RWPE1 (cell line): Measurements from ENCODE around the gene SUMF1.

Experiments
- CTCF ChIA-PET: fragments of 350-600 bp; sonication (Branson Sonifier 250); formaldehyde crosslinking; extraction: SDS; loops from one replicate; lab custom pipeline; 2021; lab: Yijun Ruan, JAX
- POLR2A ChIA-PET: fragments of 400-600 bp; formaldehyde crosslinking; extraction: SDS; loops from one replicate; lab custom pipeline; 2020; ENCODE audit warnings: antibody characterized with exemption; ENCODE audit not compliant: low non-redundant PET; lab: Yijun Ruan, JAX
- DNase-seq: peaks from one replicate; pipeline ENCODE4 v3.0.0; 2012; ENCODE audit warnings: low spot score
- H3K27ac ChIP-seq: fragments of 450-650 bp; 2 replicates; pipeline ENCODE4 v1.5.1; 2017
- TF ChIP-seq, protein P1 (sequence below): fragments of 450-650 bp; conservative IDR thresholded peaks from 2 replicates; pipeline ENCODE4 v1.5.1; 2017; ENCODE audit warnings: low read depth, mild to moderate bottlenecking

Gene SUMF1

DNA sequence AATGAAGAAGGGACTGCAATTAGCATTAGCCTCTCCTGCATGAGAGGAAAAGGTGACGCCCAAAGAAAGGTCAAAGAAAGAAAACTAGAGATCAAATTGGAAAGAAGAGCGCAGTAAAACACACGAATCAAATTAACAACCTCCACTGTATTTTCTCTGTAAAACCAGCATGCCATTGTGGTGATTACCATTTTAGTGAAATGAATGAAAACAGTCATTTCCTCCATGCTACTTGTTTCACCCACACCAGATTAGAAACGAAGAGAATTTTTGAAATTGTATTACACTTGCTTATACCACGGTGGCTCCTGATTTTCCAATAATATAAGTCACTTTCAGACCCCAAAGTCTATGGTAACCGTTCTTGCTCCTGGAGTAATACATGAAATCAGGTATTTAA is 71.6 kb downstream of the SUMF1 start:
- DNase-seq: no peak
- ChIA-PET CTCF (no interaction called here), POLR2A (no interaction called here)
- no peak overlapping the region for H3K27ac ChIP-seq
- TF ChIP-seq, protein P1, sequence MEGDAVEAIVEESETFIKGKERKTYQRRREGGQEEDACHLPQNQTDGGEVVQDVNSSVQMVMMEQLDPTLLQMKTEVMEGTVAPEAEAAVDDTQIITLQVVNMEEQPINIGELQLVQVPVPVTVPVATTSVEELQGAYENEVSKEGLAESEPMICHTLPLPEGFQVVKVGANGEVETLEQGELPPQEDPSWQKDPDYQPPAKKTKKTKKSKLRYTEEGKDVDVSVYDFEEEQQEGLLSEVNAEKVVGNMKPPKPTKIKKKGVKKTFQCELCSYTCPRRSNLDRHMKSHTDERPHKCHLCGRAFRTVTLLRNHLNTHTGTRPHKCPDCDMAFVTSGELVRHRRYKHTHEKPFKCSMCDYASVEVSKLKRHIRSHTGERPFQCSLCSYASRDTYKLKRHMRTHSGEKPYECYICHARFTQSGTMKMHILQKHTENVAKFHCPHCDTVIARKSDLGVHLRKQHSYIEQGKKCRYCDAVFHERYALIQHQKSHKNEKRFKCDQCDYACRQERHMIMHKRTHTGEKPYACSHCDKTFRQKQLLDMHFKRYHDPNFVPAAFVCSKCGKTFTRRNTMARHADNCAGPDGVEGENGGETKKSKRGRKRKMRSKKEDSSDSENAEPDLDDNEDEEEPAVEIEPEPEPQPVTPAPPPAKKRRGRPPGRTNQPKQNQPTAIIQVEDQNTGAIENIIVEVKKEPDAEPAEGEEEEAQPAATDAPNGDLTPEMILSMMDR: no peak

DNA sequence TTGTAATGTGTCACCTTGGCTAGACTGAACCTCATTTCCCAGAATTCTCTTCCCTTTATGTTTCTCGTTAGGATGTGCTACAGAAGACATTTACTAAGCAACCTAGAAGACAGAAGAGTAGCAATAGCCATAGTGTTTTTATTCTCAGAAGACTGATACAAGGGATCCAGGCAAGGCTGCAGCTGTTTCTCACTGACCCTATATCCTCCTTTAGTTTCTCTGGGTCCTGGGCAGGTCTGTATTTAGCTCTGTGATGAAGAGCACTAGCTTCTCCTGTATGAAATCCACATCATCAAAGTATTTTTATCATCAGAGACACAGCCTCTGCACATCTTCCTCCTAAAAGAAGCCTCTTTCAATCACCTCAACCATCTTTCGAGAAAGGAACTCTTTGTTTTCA is 72.5 kb downstream of the SUMF1 start:
- POLR2A ChIA-PET: no interaction called here
- no peak overlapping the region for H3K27ac ChIP-seq
- DNase-seq: no peak
- TF ChIP-seq, protein P1: no peak
- CTCF ChIA-PET: no interaction called here

DNA sequence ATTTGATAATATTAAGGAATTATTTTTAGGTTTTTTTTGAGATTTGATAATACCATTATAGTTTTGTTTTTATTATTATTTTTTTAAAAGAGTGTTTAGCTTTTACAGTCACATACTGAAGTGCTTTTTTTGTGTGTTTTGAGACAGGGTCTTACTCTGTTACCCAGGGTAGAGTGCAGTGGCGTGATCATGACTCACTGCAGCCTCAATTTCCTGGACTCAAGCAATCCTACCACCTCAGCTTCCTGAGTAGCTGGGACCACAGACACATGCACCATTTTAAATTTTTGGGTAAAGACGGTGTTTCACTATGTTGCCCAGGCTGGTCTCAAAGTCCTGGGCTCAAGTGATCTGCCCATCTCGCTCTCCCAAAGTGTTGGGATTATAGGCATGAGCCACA is 73.0 kb downstream of the SUMF1 start:
- no peak overlapping the region for H3K27ac ChIP-seq
- POLR2A ChIA-PET: no interaction called here
- CTCF ChIA-PET: no interaction called here
- DNase-seq: no peak
- TF ChIP-seq, protein P1: no peak

DNA sequence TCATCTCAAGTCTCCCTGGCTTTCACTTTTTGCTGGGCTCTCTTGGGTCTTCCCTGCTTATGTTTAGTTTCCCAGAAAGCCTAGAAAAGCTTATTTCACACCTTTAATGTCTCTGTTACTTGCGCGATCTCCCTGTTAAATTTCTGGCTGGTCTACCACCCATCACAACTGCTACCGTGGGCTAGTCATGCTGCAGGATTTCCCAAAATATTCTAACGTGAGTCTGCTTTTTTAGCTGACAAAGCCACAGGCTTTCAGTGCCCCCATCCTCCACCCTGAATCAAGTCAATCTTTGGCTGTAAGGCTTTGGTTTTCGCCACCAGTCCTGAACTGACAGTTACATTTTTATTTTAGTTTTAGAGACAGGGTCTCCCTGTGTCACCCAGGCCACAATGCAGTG is 74.1 kb downstream of the SUMF1 start:
- no peak for DNase-seq
- CTCF ChIA-PET: interaction anchor here (0.6 kb wide), 1 partner anchor 56 kb away, joined by 3 read pairs; no protein-coding TSS in a partner anchor
- TF ChIP-seq, protein P1: no peak
- POLR2A ChIA-PET: no interaction called here
- H3K27ac ChIP-seq: no peak overlapping the region

DNA sequence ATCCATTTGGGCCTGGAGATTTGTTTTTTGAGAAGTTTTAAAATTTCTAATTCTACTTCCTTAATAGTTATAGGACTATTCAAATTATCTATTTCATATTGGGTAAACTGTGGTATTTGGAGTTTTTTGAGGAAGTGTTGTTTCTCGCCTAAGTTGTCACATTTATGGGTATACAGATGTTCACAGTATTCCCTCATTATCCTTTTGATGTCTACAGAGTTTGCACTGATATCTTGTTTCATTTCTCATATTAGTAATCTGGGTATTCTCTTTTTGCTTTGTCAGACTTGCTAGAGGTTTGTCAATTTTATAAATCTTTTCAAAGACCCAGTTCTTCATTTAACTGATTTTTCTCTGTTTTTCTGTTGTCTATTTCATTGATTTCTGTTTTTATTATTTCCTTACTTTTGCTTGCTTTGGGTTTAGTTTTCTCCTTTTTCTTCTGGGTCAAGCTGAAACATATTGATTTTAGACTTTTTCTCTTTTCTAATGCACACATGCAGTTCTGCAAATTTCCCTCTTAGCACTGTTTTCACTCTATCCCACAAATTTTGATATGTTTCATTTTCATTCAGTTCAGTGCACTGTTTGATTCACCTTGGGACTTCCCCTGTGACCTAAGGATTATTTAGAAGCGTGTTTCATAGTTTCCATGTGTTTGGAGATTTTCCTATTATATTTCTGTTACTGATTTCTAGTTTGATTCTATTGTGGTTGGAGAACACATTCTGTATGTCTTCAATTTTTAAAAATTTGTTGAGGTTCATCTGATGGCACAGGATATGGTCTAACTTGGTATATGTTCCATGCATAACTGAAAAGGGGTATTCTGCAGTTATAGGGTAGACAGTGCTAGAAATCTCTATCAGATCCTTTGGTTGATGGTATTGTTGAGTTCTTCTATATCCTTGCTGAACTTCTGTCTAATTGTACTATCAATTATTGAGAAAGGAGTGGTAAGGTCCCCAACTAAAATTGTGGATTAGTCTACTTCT is 79.6 kb downstream of the SUMF1 start:
- TF ChIP-seq, protein P1: no peak
- ChIA-PET POLR2A (no interaction called here), CTCF (no interaction called here)
- no peak overlapping the region for H3K27ac ChIP-seq
- DNase-seq: no peak

DNA sequence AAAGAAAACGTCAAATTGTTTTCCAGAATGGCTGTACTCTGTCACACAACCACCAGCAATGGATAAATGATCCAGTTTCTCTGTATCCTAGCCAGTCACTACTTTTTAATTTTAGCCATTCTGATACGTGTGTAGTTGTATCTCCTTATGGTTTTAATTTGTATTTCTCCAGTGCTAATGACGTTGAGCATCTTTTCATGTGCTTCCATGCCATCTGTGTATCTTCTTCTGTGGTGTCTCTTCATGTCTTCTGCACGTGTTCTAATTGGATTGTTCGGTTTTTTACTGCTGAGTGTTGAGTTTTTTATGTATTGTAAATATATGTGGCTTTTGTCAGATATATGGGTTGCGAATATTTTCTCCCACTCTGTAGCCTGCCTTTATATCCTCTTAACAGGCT is 81.9 kb downstream of the SUMF1 start:
- POLR2A ChIA-PET: no interaction called here
- no peak overlapping the region for H3K27ac ChIP-seq
- DNase-seq: no peak
- TF ChIP-seq, protein P1: no peak
- CTCF ChIA-PET: no interaction called here
